Lower leg skin (tissue), 4 donors: ENCODE measurements around the gene ZNF644. TPM values are rescaled to one million over a fixed set of nuclear protein-coding genes. Genes with fewer than 3 reads are reported as not detected.
"Not testable (repeated sequence)": the region's sequence is repeated elsewhere in the genome, so short reads cannot be mapped to it uniquely, and the experiment has no call there.

ENCODE experiments used
- DNase-seq, 2 donors: peaks; one replicate each; pipeline ENCODE4 v3.0.0-alpha.2; 2019; ENCODE audit warnings: low spot score in 2 of 2
- H3K4me3 ChIP-seq: fragments of 200-600 bp; sonication (generic); 2 replicates; pipeline ENCODE4 v1.5.1; 2017; ENCODE audit warnings: mild to moderate bottlenecking, low read depth; ENCODE audit not compliant: poor library complexity, severe bottlenecking
- POLR2A ChIP-seq, 2 donors: fragments of 450-650 bp; IDR thresholded peaks; one replicate each; pipeline ENCODE4 v1.6.1; 2016 to 2017; ENCODE audit warnings: antibody characterized with exemption in 2 of 2, mild to moderate bottlenecking in 1 of 2, moderate library complexity in 1 of 2
- WGBS, 2 donors: methylation state at CpG; one replicate each; pipeline ENCODE4 v1.1.5; 2018; 5-methylcytosine and 5-hydroxymethylcytosine counted together
- intact Hi-C: fragments of 100-400 bp; cut with DNase I; formaldehyde crosslinking; loops from one replicate; pipeline ENCODE4 v1.15.0; 2023; ENCODE audit warnings: low total_unique reads
- total RNA-seq, 4 donors: library from RNA; depleted of rRNA; stranded (reverse); fragments of >200 nt; gene quantifications; one replicate each; pipeline ENCODE4 v1.1.0, GENCODE V29; 2016
- TF ChIP-seq, protein P1 (sequence below), 3 donors: fragments of 450-650 bp; IDR thresholded peaks; one replicate each; pipeline ENCODE4 v1.5.1; 2016; ENCODE audit warnings: antibody characterized with exemption in 3 of 3, mild to moderate bottlenecking in 3 of 3, moderate library complexity in 2 of 3

Gene ZNF644
- total RNA-seq, 4 donors from 2014 or later, result 28.0 to 57.1 (median 39.4) TPM

- DNase-seq, result no peak
- TF ChIP-seq POLR2A (IDR thresholded peaks at IDR 0.05), result no peak
- TF ChIP-seq, protein P1, sequence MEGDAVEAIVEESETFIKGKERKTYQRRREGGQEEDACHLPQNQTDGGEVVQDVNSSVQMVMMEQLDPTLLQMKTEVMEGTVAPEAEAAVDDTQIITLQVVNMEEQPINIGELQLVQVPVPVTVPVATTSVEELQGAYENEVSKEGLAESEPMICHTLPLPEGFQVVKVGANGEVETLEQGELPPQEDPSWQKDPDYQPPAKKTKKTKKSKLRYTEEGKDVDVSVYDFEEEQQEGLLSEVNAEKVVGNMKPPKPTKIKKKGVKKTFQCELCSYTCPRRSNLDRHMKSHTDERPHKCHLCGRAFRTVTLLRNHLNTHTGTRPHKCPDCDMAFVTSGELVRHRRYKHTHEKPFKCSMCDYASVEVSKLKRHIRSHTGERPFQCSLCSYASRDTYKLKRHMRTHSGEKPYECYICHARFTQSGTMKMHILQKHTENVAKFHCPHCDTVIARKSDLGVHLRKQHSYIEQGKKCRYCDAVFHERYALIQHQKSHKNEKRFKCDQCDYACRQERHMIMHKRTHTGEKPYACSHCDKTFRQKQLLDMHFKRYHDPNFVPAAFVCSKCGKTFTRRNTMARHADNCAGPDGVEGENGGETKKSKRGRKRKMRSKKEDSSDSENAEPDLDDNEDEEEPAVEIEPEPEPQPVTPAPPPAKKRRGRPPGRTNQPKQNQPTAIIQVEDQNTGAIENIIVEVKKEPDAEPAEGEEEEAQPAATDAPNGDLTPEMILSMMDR (IDR thresholded peaks at IDR 0.05), result no peak
- intact Hi-C loops, result no loop called here
- WGBS, 2 donors, result 92 to 93% methylated on average over 1 of the region's 1 CpG
- no peak overlapping the region for H3K4me3 ChIP-seq
Observed at GRCh38 chr1:90946630-90947029, 75.2 kb downstream of the ZNF644 start.

GRCh38 chr1:90945287-90945686, 76.5 kb downstream of the ZNF644 start:
- intact Hi-C loops, result no loop called here
- no peak for DNase-seq
- H3K4me3 ChIP-seq, result no peak overlapping the region
- TF ChIP-seq, protein P1 (IDR thresholded peaks at IDR 0.05), result no peak
- TF ChIP-seq POLR2A (IDR thresholded peaks at IDR 0.05), result no peak

DNA sequence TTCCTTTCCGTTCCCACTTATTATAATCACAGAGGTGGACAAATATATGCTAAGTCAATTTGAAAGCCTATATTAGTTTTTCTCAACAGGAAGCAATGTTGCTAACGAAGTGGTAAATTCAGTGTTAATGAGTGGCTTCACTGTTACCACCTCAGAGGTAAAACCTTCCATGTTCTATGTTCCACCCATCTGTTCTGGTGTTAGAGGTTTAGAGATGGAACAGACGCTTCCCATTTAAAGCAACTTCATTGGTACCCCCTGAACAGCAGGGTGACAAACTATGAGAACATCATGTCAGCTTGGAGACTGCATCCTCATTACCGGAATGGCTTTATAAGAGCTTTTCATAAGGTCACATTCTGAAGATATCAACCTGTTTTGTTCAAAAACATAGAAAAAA, 77.9 kb downstream of the ZNF644 start:
- 95 to 99% methylated on average over 4 of the region's 4 CpGs for WGBS, 2 donors
- intact Hi-C loops, result no loop called here
- TF ChIP-seq POLR2A (IDR thresholded peaks at IDR 0.05), result no peak
- TF ChIP-seq, protein P1 (IDR thresholded peaks at IDR 0.05), result no peak
- DNase-seq, result no peak
- H3K4me3 ChIP-seq, result no peak overlapping the region

DNA sequence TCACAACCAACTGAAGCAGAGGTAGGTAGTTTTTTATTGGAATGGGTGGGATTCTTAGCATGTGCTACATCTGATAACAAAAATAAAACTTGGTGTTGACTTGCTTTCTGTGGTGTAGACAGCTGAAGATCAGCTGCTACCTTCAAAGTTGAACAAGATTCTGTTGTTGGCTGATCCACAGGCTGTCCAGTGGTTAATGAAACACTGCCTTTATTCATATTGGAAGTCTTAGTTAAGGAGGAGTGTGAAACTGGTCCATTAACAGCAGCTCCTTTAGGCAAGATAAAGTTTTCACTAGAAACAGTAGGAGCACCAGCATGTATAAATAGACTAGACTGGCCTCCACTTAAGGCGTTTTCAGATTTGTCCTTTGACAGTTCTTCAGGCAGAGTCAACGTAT, 81.1 kb downstream of the ZNF644 start:
- no peak for DNase-seq
- H3K4me3 ChIP-seq, result no peak overlapping the region
- WGBS, 2 donors, result 89 to 91% methylated on average over 2 of the region's 2 CpGs
- TF ChIP-seq POLR2A (IDR thresholded peaks at IDR 0.05), result no peak
- TF ChIP-seq, protein P1 (IDR thresholded peaks at IDR 0.05), result no peak
- intact Hi-C loops, result no loop called here

- no peak for DNase-seq
- H3K4me3 ChIP-seq, result no peak overlapping the region
- intact Hi-C loops, result no loop called here
- 97 to 100% methylated on average over 1 of the region's 1 CpG for WGBS, 2 donors
- no peak for TF ChIP-seq POLR2A (IDR thresholded peaks at IDR 0.05)
- TF ChIP-seq, protein P1 (IDR thresholded peaks at IDR 0.05), result no peak
Observed at GRCh38 chr1:90936731-90937130, 85.1 kb downstream of the ZNF644 start.

DNA sequence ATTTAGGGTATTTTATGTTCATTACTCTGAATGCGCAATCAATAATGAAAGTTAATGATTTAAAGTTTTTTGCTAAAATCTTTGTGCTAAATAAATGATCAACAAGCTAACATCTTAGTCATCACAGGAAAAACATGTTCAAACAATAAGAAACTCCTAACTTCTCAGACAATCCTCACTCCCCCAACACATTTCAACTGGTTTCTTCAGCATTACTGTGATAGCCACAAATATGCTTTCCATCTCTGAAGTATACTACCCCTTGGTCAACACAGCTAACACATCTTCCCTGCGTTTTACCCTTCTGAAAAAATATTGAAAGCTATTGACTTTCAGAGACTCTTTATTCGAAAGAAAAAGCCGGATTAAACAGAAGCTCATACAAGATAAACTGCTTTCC, 85.8 kb downstream of the ZNF644 start:
- 92 to 93% methylated on average over 4 of the region's 4 CpGs for WGBS, 2 donors
- intact Hi-C loops, result no loop called here
- TF ChIP-seq, protein P1 (IDR thresholded peaks at IDR 0.05), result no peak
- no peak for TF ChIP-seq POLR2A (IDR thresholded peaks at IDR 0.05)
- DNase-seq, result no peak
- no peak overlapping the region for H3K4me3 ChIP-seq

GRCh38 chr1:90928231-90928630, 93.6 kb downstream of the ZNF644 start:
- intact Hi-C loops, DNase-seq: not testable (repeated sequence)
- 97 to 99% methylated on average over 8 of the region's 8 CpGs for WGBS, 2 donors

GRCh38 chr1:90927674-90928073, 94.2 kb downstream of the ZNF644 start:
- DNase-seq, H3K4me3 ChIP-seq, intact Hi-C loops: not testable (repeated sequence)
- WGBS, 2 donors, result 98 to 99% methylated on average over 5 of the region's 5 CpGs

More at GRCh38 chr1:90928231-90928630, 93.6 kb downstream of the ZNF644 start:
- H3K4me3 ChIP-seq, result not testable (repeated sequence)
